GM18870 (cell line): ENCODE data around the gene SDK2.
"Not testable (repeated sequence)": the region's sequence is repeated elsewhere in the genome, so short reads cannot be mapped to it uniquely, and the experiment has no call there.

ENCODE experiments used
- ATAC-seq: cut with Tn5 transposase; IDR thresholded peaks from one replicate; pipeline ENCODE4 v1.9.1; 2021; ENCODE audit warnings: moderate library complexity; ENCODE audit not compliant: unreplicated experiment

SDK2 gene

DNA sequence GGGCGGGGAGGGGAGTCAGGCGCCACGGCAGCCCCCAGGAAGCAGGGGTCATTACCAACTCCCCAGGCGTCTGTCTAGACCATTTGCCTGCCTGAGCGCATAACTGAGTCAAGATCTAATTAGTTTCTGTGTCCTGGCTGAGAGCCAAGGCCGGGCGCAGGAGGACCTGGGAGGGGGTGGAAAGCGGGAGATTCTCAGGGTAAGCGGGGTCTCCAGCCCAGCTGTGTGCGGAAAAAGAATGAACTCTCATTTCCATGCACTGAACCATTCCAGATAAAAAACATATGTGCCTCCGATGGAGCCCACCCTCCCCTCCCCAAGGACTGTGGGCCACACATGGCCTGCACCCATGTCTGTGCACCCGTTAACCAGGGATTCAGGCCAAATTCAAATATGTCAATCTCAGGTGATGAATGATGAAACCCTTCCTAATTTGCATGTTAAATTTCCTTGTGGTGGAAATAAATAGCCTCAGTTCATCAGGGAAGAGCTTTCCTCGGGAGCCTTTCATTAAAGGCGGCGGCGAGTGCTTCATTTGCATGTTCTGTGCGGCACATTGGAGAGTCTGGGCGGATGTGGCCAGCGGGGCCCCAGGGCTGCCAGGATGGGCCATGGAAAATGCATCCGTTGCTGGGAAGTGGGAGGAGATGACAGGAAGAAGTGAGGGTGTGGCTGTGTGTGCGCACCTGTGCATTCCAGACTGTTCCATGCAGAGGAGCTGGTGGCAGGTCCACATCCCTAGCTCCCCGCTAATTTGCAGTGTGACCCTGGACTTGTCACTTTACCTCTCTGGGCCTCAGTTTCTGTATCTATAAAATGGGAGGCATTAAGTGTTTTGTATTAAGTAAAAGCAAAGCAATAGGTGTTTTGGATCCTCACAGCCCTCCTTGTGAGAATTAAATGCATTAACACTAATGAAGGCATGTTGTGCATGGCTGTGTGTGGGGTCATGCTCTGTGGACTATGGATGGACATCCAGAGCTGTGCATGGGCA lies 151.1 kb downstream of the SDK2 start:
- no peak for ATAC-seq

DNA sequence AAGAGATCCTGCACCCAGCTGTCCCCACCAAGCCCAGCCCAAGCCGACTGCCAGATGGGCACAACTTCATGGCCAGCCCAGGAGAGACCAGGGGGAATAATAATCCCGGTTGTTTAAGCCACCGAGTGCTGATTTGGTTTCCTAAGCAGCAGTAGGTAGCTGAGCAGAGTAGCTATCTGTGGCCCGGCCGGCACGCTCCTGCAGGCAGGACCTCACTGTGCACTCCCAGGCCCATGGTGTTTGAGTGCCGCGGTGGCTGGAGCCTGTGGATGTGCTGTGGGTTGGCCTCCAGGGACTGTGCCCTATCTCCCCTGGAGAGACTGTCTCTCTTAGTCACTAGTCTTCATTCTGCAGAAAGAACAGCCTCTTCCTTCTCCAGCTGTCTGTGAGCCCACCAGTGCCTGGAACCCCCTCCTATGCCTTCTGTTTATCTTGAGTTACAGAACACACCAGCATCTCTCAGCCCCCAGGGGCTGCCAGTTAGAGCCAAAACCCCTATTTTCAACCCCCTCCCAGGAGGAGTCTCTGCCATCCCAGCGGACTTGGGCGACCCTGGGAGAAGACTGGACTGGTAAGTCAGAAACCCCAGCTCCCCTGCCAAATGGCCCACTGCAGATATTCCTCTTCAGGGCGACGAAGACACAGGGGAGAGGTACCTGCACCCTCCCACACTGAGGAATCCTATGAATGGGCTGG lies 152.0 kb downstream of the SDK2 start:
- no peak for ATAC-seq

DNA sequence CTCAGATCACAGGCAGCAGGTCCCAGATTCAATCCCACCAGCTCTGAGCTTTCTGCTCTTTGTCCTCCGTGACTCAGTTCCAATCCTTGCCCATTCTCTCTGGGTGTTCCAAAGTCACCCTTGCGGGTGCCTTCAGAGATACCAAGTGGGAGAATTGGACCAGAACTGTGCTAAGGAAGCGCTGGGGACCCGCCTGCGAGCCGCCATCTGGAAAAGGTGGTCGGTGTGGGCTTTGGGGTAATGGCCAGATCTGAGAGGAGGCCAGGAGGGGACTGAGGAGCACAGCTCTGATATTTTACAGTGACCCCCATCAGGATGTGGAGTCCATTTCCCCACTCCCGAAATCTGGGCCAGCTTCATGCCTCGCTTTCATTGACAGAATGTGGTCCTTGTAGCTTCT lies 152.6 kb downstream of the SDK2 start:
- ATAC-seq = no peak

DNA sequence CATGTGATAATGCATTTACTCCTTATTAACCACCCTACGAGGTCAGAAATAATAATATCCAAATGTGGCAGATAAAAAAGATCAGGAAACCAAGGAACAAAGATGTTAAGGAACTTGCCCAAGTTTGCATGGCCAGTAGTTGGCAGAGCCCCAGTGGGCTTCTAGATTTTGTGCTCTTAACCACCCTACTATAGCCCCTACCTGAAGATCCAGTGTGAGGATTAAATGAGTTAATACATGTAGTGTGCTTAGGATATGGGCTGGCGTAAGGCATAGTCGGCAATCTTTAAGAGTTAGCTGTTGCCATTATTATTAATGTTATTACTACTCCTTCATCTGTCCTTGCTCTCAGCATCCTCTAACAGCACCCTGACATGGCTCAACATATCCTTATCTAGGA lies 153.4 kb downstream of the SDK2 start:
- ATAC-seq = no peak

DNA sequence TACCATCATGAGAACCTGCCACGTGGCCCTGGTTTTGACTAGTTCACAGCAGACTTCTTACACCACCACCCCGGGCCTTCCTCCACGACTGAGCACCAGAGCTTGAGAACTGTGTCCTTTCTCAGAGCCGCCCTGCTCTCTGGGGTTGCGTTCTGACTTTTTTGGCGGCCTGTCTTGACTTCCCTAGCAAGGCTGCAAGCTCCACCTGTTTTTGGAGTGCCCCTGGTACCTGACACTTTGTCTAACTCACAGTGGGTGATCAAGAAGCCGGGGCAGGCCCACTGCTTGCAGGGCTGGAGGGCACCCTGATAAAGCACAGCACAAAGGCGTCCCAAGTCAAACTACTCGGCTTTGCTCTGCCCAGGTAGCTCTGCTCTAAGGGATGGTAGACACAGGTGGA lies 154.3 kb downstream of the SDK2 start:
- ATAC-seq = no peak

DNA sequence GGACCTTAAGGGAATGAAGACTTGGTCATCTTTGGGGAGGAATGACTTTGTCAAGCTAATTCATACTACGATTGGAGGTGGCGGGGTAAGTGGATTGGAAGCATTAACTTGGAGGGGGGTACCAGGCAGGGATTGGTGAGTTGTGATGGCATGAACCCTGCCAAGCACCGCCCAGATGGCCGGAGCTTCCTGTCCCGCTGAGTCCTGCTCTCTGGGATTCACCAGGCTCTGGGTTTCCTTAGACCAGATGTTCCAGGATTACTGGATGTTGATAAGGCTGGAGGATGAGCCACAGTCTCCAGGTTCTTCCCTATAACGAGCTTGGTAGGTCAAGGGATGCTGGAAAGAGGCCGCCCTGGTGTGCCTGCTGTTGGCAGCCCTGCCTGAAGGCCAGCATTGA lies 154.9 kb downstream of the SDK2 start:
- ATAC-seq = no peak

DNA sequence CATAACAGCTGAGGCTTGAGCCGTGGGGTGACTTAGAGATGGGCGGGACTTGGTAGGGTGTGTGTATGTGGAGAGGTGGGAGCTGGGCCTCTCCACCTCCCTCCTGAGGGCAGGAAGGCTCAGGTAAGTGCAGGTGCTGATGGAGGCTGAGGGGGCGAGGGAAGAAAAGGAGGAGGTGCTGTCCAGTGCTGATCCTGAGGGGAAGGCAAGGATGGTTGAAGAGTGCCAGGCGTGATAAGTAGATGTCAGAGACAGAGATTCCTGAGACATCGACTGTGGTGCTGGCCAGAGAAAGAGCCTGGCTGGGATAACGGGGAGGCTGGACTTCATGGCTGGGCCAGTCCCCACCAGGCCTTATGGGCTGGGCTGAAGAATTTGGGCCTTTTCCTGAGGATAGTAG lies 159.1 kb downstream of the SDK2 start:
- no peak for ATAC-seq

DNA sequence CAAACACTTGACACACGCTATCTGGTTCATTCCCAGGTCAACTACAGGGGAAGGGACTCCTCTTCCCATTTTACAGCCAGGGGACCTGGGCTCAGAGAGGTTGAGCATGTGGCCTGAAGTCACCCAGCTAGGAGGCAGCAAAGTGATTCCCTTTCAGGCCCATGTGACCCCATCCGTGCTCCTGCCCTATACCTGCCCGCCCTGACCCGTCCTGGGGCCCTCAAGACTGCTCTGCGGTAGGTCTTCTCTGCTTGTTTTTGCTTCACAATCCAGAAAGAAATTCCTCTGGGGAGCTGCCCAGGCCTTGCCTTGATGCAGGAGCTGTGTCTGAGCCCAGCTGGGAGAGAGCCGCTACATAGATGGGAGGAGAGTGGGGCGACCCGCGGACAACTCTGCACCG lies 161.4 kb downstream of the SDK2 start:
- ATAC-seq = no peak

DNA sequence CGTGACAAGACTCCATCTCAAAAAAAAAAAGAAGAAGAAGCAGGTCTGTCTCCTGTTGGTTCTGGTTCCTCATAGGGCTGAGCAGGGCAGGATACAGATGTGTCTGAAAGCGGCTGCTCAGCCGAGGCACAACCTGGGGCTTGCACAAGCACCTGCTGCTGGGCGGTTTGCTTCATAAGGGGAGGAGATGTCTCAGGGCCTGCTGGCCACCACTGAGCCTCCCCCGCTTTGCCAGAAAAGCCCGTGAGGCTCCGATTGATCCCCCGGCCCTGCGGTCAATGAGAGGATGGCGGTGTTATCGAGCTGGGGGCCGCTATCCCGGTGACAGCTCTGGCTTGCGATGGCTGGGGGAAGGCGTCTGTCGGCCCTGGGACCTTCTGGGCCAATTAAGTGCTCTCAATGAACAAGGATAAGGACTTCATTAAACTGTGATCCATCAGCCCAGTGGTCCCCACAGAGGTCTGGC lies 162.0 kb downstream of the SDK2 start:
- ATAC-seq = no peak

DNA sequence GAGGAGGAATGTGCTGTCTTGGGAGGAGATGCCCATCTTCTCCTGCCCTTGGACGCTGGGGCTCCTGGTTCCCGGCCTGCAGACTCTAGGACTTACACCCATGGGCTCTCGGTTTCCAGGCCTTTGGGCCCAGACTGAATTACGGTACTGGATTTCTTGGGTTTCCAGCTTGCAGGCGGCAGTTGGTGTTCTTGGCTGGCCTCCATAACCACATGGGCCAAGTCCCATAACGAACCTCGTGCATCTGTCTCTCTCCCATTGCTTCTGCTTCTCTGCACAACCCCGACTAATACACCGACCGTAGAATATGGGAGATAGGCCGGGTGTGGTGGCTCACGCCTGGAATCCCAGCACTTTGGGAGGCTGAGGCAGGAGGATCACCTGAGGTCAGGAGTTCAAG lies 162.6 kb downstream of the SDK2 start:
- ATAC-seq = no peak

DNA sequence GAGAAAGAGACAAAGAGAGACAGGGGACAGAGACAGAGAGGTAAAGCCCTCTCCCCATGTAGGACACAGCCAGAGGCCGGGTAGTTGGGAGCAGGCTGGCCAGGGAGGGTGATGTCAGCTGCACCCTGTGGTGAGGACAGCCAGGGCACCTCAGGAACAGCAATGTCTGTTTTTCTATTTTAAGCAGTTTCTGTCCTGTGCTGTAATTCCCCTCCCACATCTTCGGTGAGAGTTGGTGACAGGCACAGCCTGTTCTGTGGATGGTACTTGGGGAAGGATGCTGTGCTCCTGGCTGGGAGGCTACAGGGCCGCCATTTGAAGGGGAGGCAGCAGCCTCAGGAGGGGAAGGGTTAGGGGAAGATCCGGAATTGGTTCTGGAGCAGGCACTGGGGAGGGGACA lies 163.5 kb downstream of the SDK2 start:
- ATAC-seq = no peak

DNA sequence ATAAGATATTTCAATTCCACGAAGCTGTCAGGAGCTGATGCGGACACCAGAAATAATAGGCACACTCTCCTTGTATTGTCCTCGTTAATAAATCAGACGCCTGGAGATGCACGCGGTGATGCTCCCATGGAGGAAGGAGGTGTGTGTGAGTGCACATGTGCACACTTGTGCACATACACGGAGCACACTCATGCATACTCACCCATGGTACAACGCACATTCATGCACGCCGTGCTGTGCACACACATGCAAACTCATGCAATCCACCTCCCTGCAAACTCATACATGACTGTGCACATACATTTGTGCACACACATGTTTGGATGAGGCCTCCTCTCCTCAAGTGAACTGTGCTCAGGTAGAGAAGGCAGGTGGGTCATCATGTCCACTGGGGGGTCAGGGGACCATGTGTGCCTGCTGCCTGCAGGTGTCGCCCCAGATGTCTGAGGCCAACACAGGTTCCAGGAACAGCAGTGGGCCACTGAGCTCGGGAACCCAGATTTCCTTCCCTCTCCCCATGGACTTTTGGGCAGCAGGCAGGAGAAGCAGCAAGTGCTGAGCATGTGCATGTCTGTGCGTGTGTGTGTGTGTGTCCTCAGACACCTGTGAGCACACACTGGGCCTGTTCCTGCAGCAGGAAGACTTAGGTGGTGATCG lies 165.3 kb downstream of the SDK2 start:
- ATAC-seq = no peak

DNA sequence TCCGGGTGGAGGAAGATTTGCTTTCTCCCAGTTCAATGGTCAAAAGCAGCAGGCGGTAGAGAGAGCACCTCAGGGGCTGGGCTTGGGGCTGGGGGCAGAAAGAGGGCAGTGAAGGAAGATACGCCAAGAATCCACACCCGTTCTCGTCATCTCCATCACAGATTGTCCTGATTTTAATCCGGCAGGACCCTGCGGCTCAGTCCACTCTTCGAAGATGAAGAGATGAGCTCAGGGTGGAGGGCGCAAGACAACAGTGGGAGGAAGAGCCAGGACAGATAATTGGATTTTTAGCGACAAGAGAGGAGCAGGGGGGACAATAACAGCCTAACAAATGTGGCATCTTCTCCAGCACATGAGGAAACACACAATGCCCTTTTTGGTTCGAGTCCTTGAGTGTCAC lies 165.9 kb downstream of the SDK2 start:
- no peak for ATAC-seq

DNA sequence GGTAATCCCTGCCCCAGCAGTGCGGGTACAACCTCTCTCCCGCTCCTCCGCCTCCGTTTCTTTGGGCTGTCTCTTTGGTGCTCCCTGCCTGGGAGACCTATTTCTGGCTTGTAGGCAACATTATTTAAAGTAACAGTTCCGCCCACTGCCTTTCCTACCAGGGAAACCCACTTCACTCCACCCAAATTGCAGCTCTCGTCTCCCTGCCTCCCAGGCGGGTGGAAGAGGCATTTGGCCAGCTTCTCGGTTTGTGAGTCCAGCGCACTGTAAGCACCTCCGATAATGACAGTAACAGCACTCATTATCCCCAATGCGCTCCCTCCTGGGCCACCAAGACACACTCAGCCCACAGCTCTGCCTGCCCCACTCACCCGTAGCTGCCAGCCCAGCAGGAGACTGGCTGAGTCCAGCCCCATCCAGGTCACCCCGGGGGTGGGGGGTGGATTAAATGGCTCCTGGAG lies 167.3 kb downstream of the SDK2 start:
- no peak for ATAC-seq

DNA sequence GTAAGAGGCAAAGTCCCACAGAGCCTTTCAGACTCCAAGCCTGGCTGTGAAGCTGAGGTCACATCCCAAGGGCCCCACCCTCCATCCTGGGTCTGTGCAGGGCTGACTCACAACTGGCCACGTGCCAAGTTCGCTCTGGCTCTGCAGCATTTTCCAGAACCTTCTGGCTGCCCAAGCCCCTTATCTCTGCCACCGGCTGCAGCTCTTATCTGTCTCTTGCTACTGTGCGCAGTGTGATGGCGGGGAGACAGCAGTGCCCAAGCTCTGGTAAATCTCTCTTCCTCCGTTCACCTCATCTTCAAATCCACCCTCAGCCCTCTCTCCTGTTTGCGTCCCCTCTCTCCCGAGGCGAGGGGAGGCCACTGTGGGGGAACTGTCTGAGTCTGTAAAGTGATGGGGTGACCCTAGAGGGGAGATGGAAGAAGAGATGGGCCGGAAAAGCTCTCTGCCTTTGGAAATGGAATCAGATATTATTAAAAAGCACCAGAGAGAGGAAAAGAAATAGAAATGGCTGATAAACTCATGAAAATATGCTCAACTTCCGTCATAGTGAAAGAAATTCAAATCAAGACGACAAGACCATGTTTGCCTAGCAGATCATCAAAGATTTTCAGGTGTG lies 169.8 kb downstream of the SDK2 start:
- ATAC-seq = no peak

DNA sequence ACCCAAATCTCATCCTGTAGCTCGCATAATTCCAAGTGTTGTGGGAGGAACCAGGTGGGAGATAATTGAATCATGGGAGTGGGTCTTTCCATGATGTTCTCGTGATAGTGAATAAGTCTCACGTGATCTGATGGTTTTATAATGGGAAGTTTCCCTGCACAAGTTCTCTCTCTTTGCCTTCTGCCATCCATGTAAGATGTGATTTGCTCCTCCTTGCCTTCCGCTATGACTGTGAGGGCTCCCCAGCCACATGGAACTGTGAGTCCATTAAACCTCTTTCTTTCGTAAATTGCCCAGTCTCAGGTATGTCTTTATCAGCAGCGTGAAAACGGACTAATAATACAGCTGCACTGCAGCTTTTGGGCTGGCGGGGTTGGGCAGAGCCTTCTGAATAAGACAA lies 171.5 kb downstream of the SDK2 start:
- ATAC-seq = not testable (repeated sequence)

DNA sequence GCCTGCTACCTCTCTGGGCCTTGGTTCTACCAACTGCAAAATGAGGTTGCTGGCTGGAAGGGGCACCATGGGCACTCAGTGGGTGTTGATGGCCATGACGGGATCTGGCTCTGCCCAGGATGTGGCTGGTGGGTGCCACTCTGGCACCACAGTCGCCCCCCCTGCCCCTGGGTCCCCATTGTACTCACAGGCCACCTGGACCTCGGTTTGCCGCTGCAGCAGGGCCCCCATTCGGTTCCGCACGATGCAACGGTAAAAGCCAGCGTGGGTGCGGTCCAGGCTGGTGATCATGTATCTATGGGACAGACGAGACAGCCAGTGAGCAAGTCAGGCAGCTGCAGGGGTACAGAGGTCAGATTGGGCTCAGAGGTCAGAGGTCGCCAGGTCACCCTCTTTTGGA lies 172.3 kb downstream of the SDK2 start:
- no peak for ATAC-seq

DNA sequence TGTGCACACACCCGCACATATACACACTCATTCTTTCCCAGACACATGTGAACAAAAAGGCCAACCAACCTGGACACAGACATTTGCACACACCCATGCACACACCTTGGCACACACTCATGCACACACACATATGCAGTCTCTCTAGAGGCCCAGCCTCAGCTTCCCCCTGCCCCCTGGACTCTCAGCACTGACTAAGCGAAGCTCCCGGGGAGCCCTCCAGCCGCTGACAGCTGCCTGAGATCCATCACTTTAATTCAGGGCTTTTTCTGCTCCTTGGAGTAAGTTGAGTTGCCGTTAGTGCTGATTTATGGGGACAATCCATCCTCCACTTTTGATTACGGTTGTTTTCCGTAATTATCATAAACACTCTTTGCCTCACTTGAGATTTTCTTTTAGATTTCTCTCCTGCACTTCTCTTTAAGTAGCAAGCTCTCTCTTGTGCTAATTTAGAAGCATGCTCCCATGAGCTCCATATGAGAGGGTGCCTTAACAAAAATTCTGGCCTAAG lies 173.9 kb downstream of the SDK2 start:
- ATAC-seq = no peak

DNA sequence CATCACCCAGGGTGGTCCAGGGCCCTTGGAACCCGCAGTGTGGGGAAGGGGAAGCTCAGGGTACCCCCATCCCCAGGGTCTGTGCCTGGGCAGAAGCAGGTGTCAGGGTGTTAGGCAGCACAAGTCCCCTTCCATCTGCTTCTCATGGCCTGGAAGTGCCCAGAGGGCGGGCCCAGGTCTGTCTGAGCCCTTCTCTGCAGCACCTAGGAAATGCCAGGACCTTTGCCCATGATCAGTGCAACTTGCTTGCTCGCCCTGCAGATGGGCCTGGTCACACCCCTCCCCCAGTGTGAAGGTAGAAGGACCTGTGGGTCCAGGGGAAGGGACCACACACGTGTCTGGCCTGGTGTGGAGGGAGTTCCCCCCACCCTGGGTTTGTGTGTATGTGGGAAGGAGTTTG lies 174.9 kb downstream of the SDK2 start:
- ATAC-seq = no peak

DNA sequence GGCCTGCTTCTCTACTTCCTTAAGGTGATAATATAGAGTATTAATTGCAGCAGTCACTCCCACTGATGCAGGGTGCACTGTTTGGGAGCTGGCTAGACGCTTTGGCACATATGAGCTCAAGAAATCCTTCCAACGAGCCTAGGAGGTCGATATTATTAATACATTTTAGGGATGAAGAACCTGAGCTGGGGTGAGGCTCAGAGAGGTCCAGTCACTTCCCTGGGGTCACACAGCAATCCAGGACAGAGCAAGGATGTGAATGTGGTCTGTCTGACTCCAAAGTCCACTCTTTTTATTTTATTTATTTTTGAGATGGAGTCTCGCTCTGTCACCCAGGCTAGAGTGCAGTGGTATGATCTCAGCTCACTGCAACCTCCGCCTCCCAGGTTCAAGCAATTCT lies 176.0 kb downstream of the SDK2 start:
- ATAC-seq = no peak

DNA sequence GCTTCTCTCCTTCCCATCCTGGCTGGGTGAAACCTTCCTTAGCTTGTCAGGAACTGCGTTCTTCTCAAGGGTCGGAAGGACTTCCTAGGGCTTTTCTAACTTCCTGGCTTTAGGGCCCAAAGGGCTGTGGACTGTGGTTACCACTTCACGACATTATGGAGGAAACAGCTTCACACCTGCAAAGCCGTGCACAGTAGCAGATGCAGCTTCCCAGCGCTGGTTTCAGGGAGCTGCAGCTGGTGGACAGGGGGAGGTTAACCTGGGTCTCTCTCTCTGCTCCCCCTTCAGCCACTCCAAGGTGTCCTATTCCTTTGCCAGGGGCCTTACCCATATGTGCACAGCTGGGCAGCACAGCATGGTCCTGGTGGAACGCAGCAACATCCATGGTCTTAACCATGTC lies 176.6 kb downstream of the SDK2 start:
- ATAC-seq = no peak
